Raji (cell line): Measurements from ENCODE around the gene FAM83D.

Source experiments
- POLR2A ChIP-seq: IDR thresholded peaks from 2 replicates; pipeline ENCODE4 v1.6.1; 2011; ENCODE audit warnings: low read depth, low read length, control low read depth; ENCODE audit not compliant: insufficient read depth

FAM83D gene

DNA sequence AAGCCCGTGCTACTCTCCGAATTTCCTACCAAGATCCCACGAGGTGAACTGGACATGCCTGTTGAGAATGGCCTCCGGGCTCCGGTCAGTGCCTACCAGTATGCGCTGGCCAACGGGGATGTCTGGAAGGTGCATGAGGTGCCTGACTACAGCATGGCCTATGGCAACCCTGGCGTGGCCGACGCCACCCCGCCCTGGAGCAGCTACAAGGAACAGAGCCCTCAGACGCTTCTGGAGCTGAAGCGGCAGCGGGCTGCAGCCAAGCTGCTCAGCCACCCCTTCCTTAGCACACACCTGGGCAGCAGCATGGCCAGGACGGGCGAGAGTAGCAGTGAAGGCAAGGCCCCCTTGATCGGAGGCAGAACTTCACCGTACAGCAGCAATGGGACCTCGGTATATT lies 8.0 kb upstream of the FAM83D start:
- no peak for TF ChIP-seq POLR2A

DNA sequence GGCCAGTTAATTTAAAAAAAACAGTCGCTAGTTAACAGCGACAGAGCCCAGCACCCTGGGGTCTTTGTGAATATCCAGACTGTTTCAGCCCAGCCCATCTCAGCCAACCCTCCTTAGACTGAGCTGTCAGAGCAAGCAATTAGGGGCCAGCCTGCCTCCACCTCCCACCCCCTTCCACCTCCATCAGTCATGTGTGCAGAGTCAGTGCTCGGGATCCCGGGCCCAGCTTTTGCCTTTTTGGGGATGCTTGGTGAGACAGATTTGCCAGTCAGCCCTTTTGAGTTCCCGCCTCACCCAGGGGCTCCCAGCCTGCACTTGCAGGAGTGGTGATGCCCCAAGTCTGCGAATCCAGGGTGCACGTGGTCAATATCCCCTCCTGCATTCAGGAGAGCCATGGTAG lies 6.5 kb upstream of the FAM83D start:
- no peak for TF ChIP-seq POLR2A

DNA sequence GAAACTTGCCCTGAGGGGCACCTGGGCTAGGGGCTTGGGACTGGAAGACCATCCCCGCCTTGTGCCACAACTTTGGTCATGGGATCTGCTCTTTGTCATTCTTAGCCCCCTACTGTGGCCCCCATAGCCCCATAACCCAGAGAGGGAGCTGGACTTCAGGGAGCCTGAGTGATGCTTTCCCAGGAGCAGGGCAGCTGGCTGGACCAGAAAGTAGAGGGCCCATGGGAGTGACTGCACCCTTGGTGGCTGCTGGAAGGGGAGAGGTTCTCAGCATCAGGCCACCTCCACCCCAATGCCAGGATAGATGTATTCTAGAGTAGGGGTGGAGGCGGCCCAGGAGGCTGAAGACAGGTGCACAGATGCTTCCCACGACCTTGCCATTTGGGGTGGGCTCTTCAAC lies 5.8 kb upstream of the FAM83D start:
- TF ChIP-seq POLR2A, result no peak

DNA sequence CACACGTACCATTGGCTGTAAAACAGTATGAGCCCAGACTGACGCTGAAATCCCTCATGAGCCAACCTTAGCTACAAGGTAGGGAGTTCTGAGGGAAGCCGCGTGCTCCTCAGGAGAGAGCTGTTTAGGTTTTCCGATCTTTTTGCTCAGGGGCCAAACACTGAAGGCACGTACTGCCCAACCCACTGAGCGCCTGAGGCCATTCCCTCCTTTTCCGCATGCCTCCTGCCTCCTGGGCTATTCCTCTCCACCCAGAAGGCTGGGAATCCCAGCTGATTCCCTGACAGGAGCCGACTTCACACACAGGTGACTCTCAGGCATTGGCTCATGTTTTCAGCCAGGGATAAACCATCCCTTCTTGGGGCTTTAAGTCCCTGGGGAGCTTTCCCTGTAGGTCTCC lies 5.4 kb upstream of the FAM83D start:
- no peak for TF ChIP-seq POLR2A

DNA sequence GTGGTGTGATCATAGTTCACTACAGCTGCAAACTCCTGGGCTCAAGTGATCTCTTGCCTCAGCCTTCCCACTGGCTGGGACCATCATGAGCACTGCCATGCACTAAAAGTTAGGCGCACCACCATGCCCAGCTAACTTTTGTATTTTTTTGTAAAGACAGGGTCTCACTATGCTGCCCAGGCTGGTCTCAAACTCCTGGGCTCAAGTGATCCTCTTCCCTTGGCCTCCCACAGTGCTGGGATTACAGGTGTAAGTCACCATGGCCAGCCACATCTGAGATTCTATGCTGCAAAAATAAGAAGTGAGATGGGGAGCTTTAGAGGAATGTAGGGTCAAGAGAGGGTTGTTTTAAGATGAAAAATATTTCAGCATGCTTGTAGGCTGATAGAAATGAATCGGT lies 1.5 kb upstream of the FAM83D start:
- TF ChIP-seq POLR2A, result no peak

DNA sequence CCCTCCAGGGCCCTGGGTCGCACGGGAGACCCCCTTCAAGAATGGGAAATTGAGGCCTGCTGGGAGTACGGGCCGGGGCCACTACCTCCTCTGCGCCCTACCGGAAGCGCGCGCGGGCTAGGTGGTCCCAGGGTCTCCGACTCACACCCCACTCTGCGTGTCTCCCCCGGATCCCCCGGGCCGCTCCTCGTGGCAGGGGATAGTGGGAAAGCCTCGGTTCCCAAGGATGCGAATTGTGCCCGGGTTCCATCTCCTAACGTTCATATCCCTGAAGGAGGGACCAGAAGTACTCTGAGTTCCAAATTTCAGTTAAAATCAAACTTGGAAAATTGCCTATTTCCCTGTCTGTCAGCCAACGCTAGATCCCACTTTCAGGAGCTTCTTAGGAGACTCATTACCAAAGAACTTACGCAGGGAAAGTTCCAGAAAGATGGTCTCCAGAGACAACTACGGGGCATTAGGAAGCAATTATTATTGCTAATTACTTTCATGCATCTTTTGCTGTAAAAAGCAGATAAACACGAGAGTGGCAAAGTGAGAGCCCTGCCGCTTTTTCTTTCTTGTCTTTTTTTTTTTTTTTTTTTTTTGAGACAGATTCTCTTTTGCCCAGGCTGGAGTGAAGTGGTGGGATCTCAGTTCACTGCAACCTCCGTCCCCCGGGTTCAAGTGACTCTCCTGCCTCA lies 858 bp downstream of the FAM83D start:
- TF ChIP-seq POLR2A, result no peak

DNA sequence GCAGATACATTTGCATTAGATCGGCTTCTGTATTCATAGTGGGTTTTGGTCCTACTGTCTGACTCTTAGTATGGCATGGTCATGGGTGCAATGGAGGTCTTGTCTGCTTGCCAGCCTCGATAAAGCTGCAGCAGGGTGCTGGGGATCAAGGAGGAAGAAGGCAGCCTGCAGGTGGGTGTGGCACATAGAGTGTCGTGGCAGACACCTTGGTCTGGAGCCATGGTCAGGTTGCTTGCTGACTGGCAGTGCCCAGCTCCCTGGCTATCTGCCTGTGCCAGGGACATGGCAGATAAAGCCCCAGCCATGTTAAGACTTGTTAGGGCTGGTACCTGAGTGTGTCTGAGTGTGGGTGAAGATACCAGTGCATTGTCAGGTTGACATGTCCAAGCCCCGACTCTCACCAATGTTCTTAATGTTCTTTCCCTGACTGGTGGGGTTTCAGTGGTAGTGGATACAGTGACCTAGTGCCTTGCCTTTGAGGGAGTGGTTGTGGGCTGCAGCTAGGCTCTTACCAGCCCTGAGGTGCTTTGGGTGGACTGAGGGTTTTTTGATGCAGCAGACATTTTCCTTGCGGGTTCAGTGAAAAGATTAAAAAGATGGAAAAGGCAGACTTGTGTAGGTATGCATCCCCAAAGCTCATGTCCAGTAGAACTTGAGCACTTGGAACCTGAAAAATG lies 1.8 kb downstream of the FAM83D start:
- TF ChIP-seq POLR2A, result no peak

DNA sequence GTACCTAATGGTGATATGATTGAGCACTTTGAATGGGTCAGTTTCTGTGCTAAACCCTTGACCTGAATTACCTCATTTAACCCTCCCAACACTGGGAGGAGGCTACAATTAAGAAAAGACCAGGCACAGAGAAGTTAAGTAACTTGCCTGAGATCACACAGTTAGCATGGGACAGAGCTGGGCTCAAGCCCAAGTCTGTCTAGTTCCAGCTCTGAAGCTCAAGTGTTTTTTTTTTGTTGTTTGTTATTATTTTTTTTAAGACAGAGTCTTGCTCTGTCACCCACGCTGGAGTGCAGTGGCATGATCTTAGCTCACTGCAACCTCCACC lies 4.0 kb downstream of the FAM83D start:
- TF ChIP-seq POLR2A, result no peak

DNA sequence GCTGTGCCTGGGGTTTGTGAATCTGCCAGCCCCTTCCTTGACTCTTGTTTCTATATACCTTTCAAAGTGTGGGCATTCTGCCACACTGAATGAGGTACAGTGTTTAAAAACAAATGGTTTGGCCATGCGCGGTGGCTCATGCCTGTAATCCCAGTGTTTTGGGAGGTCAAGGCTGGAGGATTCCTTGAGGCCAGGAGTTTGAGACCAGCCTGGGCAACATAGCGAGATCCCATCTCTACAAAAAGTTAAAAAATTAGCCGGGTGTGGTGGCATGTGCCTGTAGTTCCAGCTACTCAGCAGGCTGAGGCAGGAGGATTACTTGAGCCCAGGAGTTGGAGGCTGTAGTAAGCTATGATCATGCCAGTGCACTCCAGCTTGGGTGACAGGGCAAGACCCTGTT lies 5.8 kb downstream of the FAM83D start:
- TF ChIP-seq POLR2A, result no peak

DNA sequence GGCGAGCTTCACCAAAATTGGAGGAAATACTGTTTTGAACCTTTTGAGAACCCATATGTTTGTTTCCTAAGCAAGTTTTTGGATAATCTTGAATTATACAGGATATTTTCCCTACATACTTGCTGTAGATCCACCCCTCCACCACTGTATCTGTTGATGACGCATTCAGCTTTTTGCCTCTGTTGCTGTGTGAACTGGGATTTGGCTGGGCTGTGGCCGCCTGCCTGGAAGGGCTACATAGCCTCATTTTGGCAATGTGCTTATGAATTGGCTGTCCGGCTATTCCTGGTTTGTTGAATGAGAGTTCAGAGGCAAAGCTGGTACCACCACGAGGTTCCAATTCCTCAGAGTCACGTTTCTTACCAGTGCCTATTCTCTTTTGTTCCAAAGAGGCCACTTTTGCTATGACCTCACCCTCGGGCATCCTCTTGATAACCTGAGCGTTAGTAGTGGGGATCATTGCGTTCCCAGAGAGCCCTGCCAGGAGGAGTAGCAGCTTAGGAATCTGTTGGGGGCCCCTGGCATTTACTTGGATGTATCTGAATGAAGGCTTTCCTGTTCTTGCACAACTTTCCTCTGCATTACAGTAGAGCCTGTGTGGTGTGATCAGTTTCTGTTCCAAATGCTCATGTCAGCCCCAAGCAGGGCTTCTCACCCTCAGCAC lies 6.4 kb downstream of the FAM83D start:
- no peak for TF ChIP-seq POLR2A

DNA sequence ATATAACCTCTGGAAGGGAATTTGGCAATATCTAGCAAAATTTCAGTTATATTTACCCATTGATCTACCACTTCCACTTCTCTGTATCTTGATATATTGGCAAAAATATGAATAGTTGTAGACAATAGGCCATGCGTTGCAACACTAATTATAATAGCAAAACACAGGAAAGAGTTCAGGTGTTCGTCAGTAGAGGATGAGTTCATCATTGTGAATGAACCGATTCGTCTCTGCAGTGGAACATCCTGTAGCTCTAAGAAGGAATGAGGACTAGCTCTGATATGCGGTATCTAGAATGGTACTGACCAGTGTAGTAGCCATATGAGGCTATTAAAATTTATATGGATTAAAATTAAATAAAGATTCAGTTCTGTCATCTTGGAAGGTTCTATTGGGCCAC lies 8.3 kb downstream of the FAM83D start:
- no peak for TF ChIP-seq POLR2A

DNA sequence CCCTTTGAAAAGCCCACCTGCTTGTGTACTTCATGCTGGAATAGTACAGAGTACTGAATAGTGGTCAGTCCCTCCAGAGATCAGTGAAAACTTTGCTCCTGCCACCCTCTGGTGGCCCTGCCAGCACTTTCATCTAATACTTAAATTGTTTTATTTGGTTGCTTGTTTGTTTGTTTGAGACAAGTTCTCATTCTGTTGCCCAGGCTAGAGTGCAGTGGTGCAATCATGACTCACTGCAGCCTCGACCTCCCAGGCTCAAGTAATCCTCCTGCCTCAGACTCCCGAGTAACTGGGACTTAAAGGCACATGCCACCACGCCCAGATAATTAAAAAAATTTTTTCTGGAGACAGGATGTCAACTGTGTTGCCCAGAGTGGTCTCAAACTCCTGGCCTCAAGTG lies 9.1 kb downstream of the FAM83D start:
- no peak for TF ChIP-seq POLR2A

DNA sequence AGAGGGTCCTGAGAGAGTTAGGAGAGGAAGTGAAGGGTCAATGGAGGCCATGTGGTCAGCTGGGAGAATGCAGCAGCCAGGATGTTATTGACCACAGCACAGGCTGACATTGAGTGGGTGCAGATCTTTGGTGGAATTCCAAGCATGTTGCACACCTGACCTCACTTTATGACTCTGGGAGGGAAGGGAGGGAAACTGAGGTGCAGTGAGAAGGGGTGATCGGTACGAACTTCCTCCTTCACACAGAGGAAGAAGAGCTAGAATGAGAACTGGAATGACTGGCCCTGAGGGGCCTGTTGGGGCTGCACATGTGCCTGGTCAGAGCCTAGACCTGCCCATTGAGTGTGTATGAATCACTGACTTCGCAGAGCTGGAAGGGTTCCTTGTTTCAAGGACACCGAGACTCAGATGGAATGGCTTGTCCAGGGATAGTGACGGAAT lies 9.8 kb downstream of the FAM83D start:
- no peak for TF ChIP-seq POLR2A

DNA sequence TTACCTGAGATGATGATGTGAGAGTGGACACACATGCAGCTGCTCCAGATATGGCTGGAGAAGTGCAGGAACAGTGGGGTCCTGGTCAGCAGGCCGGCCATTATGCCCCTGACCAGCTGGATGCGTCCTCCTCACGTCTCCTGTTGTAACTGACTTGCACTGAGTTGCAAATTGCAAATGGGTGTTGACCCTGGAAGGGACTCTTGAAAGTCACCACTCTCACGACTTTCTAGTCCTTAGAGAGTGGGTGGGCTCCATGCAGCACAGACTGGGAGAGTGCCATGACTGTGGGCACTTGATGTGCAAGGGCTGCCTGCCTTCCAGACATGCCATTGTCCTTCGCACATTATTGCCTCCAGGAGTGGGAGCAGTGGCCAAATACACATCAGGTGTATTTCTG lies 10.8 kb downstream of the FAM83D start:
- TF ChIP-seq POLR2A, result no peak

DNA sequence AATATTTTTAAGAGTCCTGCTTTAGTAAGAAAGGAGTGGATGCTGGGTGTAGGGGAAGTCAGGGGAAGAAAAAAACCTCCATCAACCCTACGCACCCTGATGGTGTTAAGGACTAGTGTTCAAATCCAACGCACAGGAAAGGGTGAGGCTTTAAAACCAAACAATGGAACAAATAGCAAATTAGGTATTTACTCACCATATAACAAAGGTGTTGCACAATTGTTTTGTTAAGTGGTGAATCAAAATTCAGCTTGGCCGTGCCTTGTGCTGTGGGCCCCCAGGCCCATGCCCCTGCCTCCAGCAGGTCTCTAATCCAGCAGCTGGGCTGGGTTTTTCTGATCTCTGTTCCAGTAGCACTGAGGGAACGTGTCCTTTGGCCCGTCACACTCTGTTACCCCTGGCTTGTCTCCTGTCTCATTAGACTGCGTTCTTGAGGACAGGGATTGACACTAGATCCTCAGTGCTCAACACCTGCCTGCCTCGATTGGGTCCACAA lies 11.8 kb downstream of the FAM83D start:
- no peak for TF ChIP-seq POLR2A

DNA sequence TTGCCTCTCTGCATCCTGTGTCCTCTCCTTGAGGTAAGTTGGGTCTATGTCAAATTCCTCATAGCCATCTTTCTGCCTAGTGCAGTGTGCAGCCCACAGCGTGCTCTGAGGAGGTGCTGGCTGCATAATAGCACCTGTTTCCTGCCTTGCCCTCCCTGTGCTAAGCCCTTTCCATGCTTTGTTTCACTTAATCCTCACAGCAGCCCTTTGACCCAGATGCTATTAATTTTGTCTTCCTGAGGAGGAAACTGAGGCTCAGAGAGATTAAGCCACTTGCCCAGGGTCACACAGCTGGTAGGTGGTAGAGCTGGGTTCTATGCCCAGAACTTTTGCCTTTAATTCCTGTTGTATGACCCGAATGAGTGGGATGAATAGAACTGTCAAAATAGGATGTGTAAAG lies 13.5 kb downstream of the FAM83D start:
- no peak for TF ChIP-seq POLR2A
